AG08395 (cell line): ENCODE data around the gene DAPK3.

ENCODE experiments used
- DNase-seq: peaks from one replicate; pipeline ENCODE4 v3.0.0; 2012; ENCODE audit warnings: mixed read lengths, low spot score

Gene DAPK3

GRCh38 chr19:3910105-3910504 lies 60.8 kb downstream of the DAPK3 start:
- DNase-seq, result no peak
